GM10248 (cell line): ENCODE measurements around the gene STK11IP.

Source experiments
- CTCF ChIA-PET: fragments of 300-600 bp; sonication (Branson Sonifier 250); formaldehyde crosslinking; extraction: SDS; loops from one replicate; lab custom pipeline; 2021; ENCODE audit warnings: antibody characterized with exemption; lab: Yijun Ruan, JAX
- POLR2A ChIA-PET: fragments of 350-650 bp; sonication (Branson Sonifier 250); formaldehyde crosslinking; extraction: SDS; loops from one replicate; lab custom pipeline; 2020; ENCODE audit warnings: antibody characterized with exemption; lab: Yijun Ruan, JAX
- DNase-seq: peaks from one replicate; pipeline ENCODE4 v3.0.0; 2012; ENCODE audit errors: extremely low spot score
- TF ChIP-seq, protein P1 (sequence below): IDR thresholded peaks from 2 replicates; pipeline ENCODE4 v1.5.1; 2012; ENCODE audit warnings: mild to moderate bottlenecking, low read depth; ENCODE audit errors: extremely low read depth, missing control alignments, control extremely low read depth

The STK11IP gene

GRCh38 chr2:219576505-219577388, 20.9 kb upstream of the STK11IP start:
- CTCF ChIA-PET: interaction anchor here (5.6 kb wide), 1 partner anchor 16 kb away, joined by 38 read pairs; no protein-coding TSS in a partner anchor
- POLR2A ChIA-PET: no interaction called here
- no peak for DNase-seq
- TF ChIP-seq, protein P1, sequence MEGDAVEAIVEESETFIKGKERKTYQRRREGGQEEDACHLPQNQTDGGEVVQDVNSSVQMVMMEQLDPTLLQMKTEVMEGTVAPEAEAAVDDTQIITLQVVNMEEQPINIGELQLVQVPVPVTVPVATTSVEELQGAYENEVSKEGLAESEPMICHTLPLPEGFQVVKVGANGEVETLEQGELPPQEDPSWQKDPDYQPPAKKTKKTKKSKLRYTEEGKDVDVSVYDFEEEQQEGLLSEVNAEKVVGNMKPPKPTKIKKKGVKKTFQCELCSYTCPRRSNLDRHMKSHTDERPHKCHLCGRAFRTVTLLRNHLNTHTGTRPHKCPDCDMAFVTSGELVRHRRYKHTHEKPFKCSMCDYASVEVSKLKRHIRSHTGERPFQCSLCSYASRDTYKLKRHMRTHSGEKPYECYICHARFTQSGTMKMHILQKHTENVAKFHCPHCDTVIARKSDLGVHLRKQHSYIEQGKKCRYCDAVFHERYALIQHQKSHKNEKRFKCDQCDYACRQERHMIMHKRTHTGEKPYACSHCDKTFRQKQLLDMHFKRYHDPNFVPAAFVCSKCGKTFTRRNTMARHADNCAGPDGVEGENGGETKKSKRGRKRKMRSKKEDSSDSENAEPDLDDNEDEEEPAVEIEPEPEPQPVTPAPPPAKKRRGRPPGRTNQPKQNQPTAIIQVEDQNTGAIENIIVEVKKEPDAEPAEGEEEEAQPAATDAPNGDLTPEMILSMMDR: no peak

- ChIA-PET CTCF (interaction anchor here (2.3 to 5.6 kb wide), 2 partner anchors 18 to 19 kb away, joined by 7 to 38 read pairs; no protein-coding TSS in a partner anchor), POLR2A (no interaction called here)
- no peak for DNase-seq
- TF ChIP-seq, protein P1: no peak
Measured at GRCh38 chr2:219578811-219579613, 18.6 kb upstream of the STK11IP start.

DNA sequence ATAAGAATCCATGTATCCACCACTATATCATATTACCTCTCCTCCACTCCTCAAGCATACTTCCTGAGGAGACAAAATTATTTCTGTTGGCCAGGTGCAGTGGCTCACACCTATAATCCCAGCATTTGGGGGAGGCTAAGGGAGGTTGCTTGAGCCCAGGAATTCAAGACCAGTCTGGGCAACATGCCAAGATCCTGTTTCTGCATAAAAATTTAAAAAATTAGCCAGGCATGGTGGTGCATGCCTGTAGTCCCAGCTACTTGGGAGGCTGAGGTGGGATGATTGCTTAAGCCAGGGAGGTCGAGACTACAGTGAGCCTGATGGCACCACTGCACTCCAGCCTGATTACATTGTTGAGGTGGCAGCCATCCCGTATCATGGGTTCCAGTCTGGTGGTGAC, 16.3 kb upstream of the STK11IP start:
- POLR2A ChIA-PET: no interaction called here
- CTCF ChIA-PET: interaction anchor here (2.3 kb wide), 1 partner anchor 21 kb away, joined by 7 read pairs; no protein-coding TSS in a partner anchor
- DNase-seq: no peak
- TF ChIP-seq, protein P1: no peak

- CTCF ChIA-PET: interaction anchor here (1.3 to 2.2 kb wide), 3 partner anchors 31 to 96 kb away, joined by 3 to 10 read pairs (median 5); a partner anchor contains a TSS
- TF ChIP-seq, protein P1: no peak
- DNase-seq: no peak
- POLR2A ChIA-PET: interaction anchor here (0.6 kb wide), 1 partner anchor 68 kb away, joined by 3 read pairs; no protein-coding TSS in a partner anchor
Measured at GRCh38 chr2:219591091-219591490, 6.6 kb upstream of the STK11IP start.

- ChIA-PET CTCF (interaction anchor here (2.1 kb wide), 1 partner anchor 32 kb away, joined by 10 read pairs; no protein-coding TSS in a partner anchor), POLR2A (no interaction called here)
- TF ChIP-seq, protein P1: no peak
- DNase-seq: no peak
Measured at GRCh38 chr2:219592736-219593135, 4.9 kb upstream of the STK11IP start.

GRCh38 chr2:219593154-219593553, 4.5 kb upstream of the STK11IP start:
- TF ChIP-seq, protein P1: no peak
- ChIA-PET CTCF (interaction anchor here (1.8 to 2.1 kb wide), 2 partner anchors 33 kb away, joined by 6 to 10 read pairs; no protein-coding TSS in a partner anchor), POLR2A (no interaction called here)
- DNase-seq: no peak
